ENCODE data around the gene FBXO21.
"Not testable (repeated sequence)": the region's sequence is repeated elsewhere in the genome, so short reads cannot be mapped to it uniquely, and the experiment has no call there.

Gene FBXO21

DNA sequence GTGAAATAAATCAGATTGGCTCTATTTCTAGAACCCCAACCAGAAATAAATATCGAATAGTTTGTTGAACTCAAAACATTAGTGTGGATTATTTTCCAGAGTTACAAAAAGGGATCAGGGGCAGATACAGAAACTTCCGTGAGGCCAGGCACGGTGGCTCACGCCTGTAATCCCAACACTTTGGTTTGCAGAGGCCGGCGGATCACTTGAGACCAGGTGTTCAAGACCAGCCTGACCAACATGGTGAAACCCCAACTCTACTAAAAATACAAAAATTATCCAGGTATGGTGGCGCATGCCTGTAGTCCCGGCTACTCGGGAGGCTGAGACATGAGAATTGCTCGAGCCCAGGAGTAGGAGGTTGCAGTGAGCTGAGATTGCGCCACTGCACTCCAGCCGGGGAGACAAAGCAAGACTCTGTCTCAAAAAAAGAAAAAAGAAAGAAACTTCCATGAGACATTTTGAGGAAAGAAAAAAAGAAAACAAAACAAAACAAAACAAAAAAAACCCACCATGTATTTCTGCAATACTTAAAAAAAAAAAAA, 2.1 kb downstream of the FBXO21 start:
- no peaks in the 10 kb centered on the region for H3K9me3 ChIP-seq (ENCODE audit: control insufficient read depth in 1 of 2, low read length in 2 of 2)
- no peaks in the 10 kb centered on the region for H3K27me3 ChIP-seq (ENCODE audit: control insufficient read depth in 1 of 2, insufficient read depth in 2 of 2, low read length in 2 of 2)
- peaks cover 8 to 28% of the 10 kb centered on the region in 2 donors for H3K36me3 ChIP-seq (ENCODE audit: control insufficient read depth in 1 of 2, insufficient read depth in 2 of 2, low read length in 2 of 2)
- no peak overlapping the region for H3K4me3 ChIP-seq (ENCODE audit: low read depth in 1 of 2, low read length in 2 of 2)
- no peak overlapping the region for H3K9ac ChIP-seq (ENCODE audit: low read depth in 1 of 2, low read length in 2 of 2)
- peaks cover 14% of the 10 kb centered on the region in 2 donors for H3K4me1 ChIP-seq (ENCODE audit: control insufficient read depth in 1 of 2, insufficient read depth in 2 of 2, low read length in 2 of 2)
- peak overlapping the region; percentile 44 for H3K27ac ChIP-seq (ENCODE audit: low read depth, low read length)

DNA sequence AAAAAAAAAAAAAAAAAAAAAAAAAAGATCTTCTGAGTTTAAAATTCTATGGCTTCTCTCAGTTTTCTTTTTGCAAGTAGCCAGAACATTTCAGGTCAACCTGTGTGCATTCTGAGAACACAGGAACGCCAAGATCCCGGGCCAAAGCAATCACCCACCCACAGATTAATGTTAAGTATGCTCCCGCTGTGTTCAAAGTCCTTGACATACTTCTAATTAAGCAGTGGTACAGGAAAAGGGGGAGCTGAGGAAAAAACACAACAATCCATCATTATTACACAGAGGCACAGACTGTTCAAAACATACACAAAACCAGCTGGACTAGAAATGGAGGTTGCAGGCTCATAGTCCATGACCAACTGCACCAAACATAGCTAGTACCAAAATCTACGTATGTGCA, 2.8 kb downstream of the FBXO21 start:
- Histone ChIP-seq H3K27me3 (ENCODE audit: control insufficient read depth in 1 of 2, insufficient read depth in 2 of 2, low read length in 2 of 2) (no peaks in the 10 kb centered on the region), H3K9ac (ENCODE audit: low read depth in 1 of 2, low read length in 2 of 2) (no peak overlapping the region), H3K36me3 (ENCODE audit: control insufficient read depth in 1 of 2, insufficient read depth in 2 of 2, low read length in 2 of 2) (peaks cover 8 to 33% of the 10 kb centered on the region in 2 donors), H3K4me1 (ENCODE audit: control insufficient read depth in 1 of 2, insufficient read depth in 2 of 2, low read length in 2 of 2) (peaks cover 14% of the 10 kb centered on the region in 2 donors), H3K27ac (ENCODE audit: low read depth, low read length) (no peak overlapping the region), H3K9me3 (ENCODE audit: control insufficient read depth in 1 of 2, low read length in 2 of 2) (no peaks in the 10 kb centered on the region), H3K4me3 (ENCODE audit: low read depth in 1 of 2, low read length in 2 of 2) (no peak overlapping the region)

DNA sequence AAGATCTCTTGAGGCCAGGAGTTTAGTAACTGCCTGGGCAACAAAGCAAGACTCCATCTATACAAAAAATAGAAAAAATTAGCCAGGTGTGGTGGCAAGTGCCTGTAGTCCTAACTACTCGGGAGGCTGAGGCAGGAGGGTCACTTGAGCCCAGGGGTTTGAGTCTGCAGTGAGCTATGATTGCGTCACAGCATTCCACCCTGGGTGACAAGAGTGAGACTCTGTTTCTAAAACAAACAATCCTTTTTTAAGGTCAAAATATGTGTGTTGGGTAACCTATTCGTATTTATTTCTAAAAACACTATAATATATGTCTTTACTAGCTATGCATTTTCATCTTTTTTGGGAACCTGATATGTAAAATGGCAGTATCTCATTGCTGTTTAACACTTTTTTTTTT, 7.4 kb downstream of the FBXO21 start:
- no peak overlapping the region for H3K9ac ChIP-seq (ENCODE audit: low read depth in 1 of 2, low read length in 2 of 2)
- no peaks in the 10 kb centered on the region for H3K27me3 ChIP-seq (ENCODE audit: control insufficient read depth in 1 of 2, insufficient read depth in 2 of 2, low read length in 2 of 2)
- H3K4me3 ChIP-seq (ENCODE audit: low read depth in 1 of 2, low read length in 2 of 2), result no peak overlapping the region
- H3K9me3 ChIP-seq (ENCODE audit: control insufficient read depth in 1 of 2, low read length in 2 of 2), result no peaks in the 10 kb centered on the region
- peaks cover 19 to 67% of the 10 kb centered on the region in 2 donors for H3K36me3 ChIP-seq (ENCODE audit: control insufficient read depth in 1 of 2, insufficient read depth in 2 of 2, low read length in 2 of 2)
- no peak overlapping the region for H3K27ac ChIP-seq (ENCODE audit: low read depth, low read length)
- H3K4me1 ChIP-seq (ENCODE audit: control insufficient read depth in 1 of 2, insufficient read depth in 2 of 2, low read length in 2 of 2), result peaks cover 0 to 4% of the 10 kb centered on the region in 2 donors

DNA sequence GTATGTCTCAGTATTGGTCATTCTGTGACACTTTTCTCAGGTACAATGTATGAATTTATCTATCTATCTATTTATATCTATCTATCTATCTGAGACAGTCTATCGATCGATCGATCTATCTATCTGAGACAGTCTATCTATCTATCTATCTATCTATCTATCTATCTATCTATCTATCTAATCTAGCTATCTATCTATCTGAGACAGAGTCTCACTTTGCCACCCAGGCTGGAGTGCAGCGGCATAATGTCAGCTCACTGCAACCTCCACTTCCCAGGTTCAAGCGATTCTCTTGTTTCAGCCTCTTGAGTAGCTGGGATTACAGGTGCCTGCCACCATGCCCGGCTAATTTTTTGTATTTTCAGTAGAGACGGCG, 8.8 kb downstream of the FBXO21 start:
- peaks cover 23 to 76% of the 10 kb centered on the region in 2 donors for H3K36me3 ChIP-seq (ENCODE audit: control insufficient read depth in 1 of 2, insufficient read depth in 2 of 2, low read length in 2 of 2)
- H3K27ac ChIP-seq (ENCODE audit: low read depth, low read length); H3K4me3 ChIP-seq (ENCODE audit: low read depth in 1 of 2, low read length in 2 of 2); H3K9ac ChIP-seq (ENCODE audit: low read depth in 1 of 2, low read length in 2 of 2); H3K9me3 ChIP-seq (ENCODE audit: control insufficient read depth in 1 of 2, low read length in 2 of 2); H3K4me1 ChIP-seq (ENCODE audit: control insufficient read depth in 1 of 2, insufficient read depth in 2 of 2, low read length in 2 of 2); H3K27me3 ChIP-seq (ENCODE audit: control insufficient read depth in 1 of 2, insufficient read depth in 2 of 2, low read length in 2 of 2): not testable (repeated sequence)

DNA sequence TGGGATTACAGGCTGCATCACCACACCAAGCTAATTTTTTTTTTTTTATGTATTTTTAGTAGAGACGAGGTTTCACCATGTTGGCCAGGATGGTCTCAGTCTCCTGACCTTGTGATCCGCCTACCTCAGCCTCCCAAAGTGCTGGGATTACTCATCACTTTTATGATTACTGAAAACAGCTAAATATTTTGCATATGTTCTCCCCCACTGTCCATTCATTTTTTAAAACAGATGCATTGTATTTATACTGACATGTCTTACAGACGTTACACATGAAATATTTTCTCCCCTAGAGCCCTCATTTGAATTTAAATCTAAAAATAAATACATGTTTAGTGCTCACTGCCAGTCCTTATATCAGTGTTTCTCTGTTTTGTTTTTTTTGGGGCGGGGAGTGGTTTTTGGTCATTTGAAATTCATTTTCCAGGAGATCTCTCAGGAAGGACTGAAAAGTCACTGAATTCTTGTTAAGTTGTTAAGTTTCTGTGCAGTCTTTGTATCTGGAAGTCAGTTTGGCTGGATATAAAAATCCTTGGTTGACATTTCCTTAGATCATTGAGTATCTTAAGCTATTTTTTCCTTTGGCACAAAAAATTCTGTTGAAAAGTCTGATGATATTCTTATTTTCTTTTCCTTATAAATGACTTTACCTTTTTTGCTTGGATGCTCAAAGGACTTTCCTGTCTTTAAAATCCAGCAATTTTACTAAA, 9.4 kb downstream of the FBXO21 start:
- Histone ChIP-seq H3K36me3 (ENCODE audit: control insufficient read depth in 1 of 2, insufficient read depth in 2 of 2, low read length in 2 of 2) (peaks cover 23 to 76% of the 10 kb centered on the region in 2 donors), H3K4me1 (ENCODE audit: control insufficient read depth in 1 of 2, insufficient read depth in 2 of 2, low read length in 2 of 2) (no peaks in the 10 kb centered on the region), H3K9ac (ENCODE audit: low read depth in 1 of 2, low read length in 2 of 2) (no peak overlapping the region), H3K4me3 (ENCODE audit: low read depth in 1 of 2, low read length in 2 of 2) (no peak overlapping the region), H3K9me3 (ENCODE audit: control insufficient read depth in 1 of 2, low read length in 2 of 2) (no peaks in the 10 kb centered on the region), H3K27ac (ENCODE audit: low read depth, low read length) (no peak overlapping the region), H3K27me3 (ENCODE audit: control insufficient read depth in 1 of 2, insufficient read depth in 2 of 2, low read length in 2 of 2) (no peaks in the 10 kb centered on the region)

DNA sequence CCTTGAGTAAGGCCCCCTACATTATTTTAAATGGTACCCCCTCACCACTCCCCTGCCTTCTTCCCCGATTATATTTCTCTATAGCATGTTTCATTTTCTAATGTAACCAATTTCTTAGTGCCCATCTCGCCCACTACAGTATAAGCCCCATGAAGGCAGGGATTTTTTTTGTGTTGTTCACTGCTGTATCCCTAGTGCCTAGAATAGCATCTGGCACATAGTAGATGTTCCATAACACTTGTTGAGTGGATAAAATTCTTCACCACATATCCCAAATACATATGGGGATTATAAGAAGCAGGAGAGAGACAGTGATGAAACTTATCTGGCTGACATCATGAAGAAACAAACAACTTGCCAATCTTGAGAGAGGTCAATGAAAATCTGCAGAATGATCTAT, 11.5 kb downstream of the FBXO21 start:
- Histone ChIP-seq H3K36me3 (ENCODE audit: control insufficient read depth in 1 of 2, insufficient read depth in 2 of 2, low read length in 2 of 2) (peaks cover 25 to 77% of the 10 kb centered on the region in 2 donors), H3K9me3 (ENCODE audit: control insufficient read depth in 1 of 2, low read length in 2 of 2) (no peaks in the 10 kb centered on the region), H3K4me3 (ENCODE audit: low read depth in 1 of 2, low read length in 2 of 2) (no peak overlapping the region), H3K27ac (ENCODE audit: low read depth, low read length) (no peak overlapping the region), H3K4me1 (ENCODE audit: control insufficient read depth in 1 of 2, insufficient read depth in 2 of 2, low read length in 2 of 2) (no peaks in the 10 kb centered on the region), H3K27me3 (ENCODE audit: control insufficient read depth in 1 of 2, insufficient read depth in 2 of 2, low read length in 2 of 2) (no peaks in the 10 kb centered on the region), H3K9ac (ENCODE audit: low read depth in 1 of 2, low read length in 2 of 2) (no peak overlapping the region)

DNA sequence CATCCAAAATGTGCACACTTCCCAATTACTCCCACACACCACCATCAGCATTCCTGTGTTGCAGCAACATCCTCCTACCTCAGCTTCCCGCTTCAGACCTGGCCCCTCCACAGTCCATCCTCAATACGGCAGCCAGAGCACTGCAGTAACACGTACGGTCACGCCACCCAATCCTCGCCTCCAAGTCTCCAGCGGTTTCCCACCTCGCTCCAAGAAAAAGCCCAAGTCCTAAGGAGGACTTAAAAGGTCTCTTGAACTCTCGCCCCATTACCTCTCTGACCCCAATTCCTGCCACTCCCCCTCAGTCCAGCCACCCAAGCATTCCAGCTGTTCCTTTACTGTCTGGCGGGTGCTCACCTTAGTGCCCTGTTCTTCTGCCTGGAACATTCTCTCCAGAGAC, 12.0 kb downstream of the FBXO21 start:
- no peak overlapping the region for H3K4me3 ChIP-seq (ENCODE audit: low read depth in 1 of 2, low read length in 2 of 2)
- no peaks in the 10 kb centered on the region for H3K9me3 ChIP-seq (ENCODE audit: control insufficient read depth in 1 of 2, low read length in 2 of 2)
- H3K27ac ChIP-seq (ENCODE audit: low read depth, low read length), result no peak overlapping the region
- H3K27me3 ChIP-seq (ENCODE audit: control insufficient read depth in 1 of 2, insufficient read depth in 2 of 2, low read length in 2 of 2), result no peaks in the 10 kb centered on the region
- H3K4me1 ChIP-seq (ENCODE audit: control insufficient read depth in 1 of 2, insufficient read depth in 2 of 2, low read length in 2 of 2), result no peaks in the 10 kb centered on the region
- no peak overlapping the region for H3K9ac ChIP-seq (ENCODE audit: low read depth in 1 of 2, low read length in 2 of 2)
- peaks cover 26 to 78% of the 10 kb centered on the region in 2 donors for H3K36me3 ChIP-seq (ENCODE audit: control insufficient read depth in 1 of 2, insufficient read depth in 2 of 2, low read length in 2 of 2)

DNA sequence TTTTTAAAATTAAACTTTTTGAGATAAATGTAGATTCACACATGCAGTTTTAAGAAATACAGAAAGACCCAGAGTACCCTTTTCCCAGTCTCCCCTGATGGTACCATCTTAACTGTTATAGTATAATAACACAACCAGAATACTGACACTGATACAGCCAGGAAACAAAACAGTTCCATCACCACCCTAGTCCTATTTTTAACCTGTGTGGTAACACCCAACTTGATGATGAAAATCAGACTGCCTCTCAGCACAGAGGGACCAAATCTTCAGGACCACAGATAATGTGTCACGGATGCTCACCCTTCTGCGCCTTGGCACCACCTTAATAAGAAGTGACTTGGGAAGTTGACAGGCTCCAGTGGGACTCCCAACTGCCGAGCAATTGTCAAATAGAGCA, 18.1 kb downstream of the FBXO21 start:
- no peak overlapping the region for H3K27ac ChIP-seq (ENCODE audit: low read depth, low read length)
- H3K27me3 ChIP-seq (ENCODE audit: control insufficient read depth in 1 of 2, insufficient read depth in 2 of 2, low read length in 2 of 2), result no peaks in the 10 kb centered on the region
- no peaks in the 10 kb centered on the region for H3K9me3 ChIP-seq (ENCODE audit: control insufficient read depth in 1 of 2, low read length in 2 of 2)
- no peak overlapping the region for H3K4me3 ChIP-seq (ENCODE audit: low read depth in 1 of 2, low read length in 2 of 2)
- H3K9ac ChIP-seq (ENCODE audit: low read depth in 1 of 2, low read length in 2 of 2), result no peak overlapping the region
- no peaks in the 10 kb centered on the region for H3K4me1 ChIP-seq (ENCODE audit: control insufficient read depth in 1 of 2, insufficient read depth in 2 of 2, low read length in 2 of 2)
- peaks cover 33 to 78% of the 10 kb centered on the region in 2 donors for H3K36me3 ChIP-seq (ENCODE audit: control insufficient read depth in 1 of 2, insufficient read depth in 2 of 2, low read length in 2 of 2)

DNA sequence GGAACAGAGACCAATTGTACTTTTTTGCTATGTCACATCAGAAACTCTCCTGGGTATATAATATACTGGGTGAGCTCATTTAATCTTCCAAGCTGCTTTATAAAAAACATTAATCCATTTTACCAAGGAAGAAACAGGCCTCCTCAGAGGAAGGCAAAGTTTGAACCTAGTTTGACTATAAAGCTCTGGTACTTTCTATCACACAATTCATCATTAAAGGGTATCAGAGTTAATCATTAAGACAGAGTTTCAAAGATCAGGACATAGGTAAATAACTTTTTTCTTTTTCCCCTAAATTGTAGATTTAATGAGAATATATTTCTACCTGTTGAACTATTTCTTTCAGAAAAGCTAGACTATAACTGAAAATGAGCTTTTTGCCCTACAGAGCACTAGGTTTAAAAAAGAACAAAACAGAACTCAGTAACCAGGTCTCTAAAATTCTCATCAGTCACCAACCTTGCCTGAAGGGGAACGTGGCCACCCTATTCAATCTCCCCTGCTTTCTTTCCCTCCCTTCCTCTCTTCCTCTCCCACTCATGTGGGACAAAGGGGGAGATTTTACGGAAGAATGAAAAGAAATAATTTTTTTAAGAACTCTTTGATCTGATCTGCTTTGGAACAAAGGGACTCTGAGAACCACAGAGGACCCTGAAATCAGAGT, 18.6 kb downstream of the FBXO21 start:
- no peaks in the 10 kb centered on the region for H3K9me3 ChIP-seq (ENCODE audit: control insufficient read depth in 1 of 2, low read length in 2 of 2)
- H3K9ac ChIP-seq (ENCODE audit: low read depth in 1 of 2, low read length in 2 of 2), result no peak overlapping the region
- H3K27me3 ChIP-seq (ENCODE audit: control insufficient read depth in 1 of 2, insufficient read depth in 2 of 2, low read length in 2 of 2), result no peaks in the 10 kb centered on the region
- H3K4me1 ChIP-seq (ENCODE audit: control insufficient read depth in 1 of 2, insufficient read depth in 2 of 2, low read length in 2 of 2), result no peaks in the 10 kb centered on the region
- H3K4me3 ChIP-seq (ENCODE audit: low read depth in 1 of 2, low read length in 2 of 2), result no peak overlapping the region
- H3K27ac ChIP-seq (ENCODE audit: low read depth, low read length), result no peak overlapping the region
- peaks cover 35 to 79% of the 10 kb centered on the region in 2 donors for H3K36me3 ChIP-seq (ENCODE audit: control insufficient read depth in 1 of 2, insufficient read depth in 2 of 2, low read length in 2 of 2)

DNA sequence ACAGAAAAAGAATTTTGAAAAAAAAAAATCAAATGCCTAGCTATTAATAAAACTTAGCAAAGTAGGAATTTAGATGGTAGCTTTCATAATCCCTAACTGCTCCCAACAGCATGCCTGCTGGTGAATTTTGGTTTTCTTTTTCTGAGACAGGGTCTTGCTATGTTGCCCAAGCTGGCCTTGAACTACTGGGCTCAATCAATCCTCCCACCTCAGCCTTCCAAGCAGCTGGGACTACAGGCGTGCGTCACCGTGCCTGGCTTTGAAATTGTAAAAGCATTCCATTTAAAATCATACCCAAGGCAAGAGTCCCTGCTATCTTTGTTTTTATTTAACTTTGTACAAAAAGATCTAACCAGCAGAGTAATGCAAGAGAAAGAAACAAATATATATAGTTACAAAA, 20.7 kb downstream of the FBXO21 start:
- no peaks in the 10 kb centered on the region for H3K4me1 ChIP-seq (ENCODE audit: control insufficient read depth in 1 of 2, insufficient read depth in 2 of 2, low read length in 2 of 2)
- H3K27ac ChIP-seq (ENCODE audit: low read depth, low read length), result no peak overlapping the region
- H3K9me3 ChIP-seq (ENCODE audit: control insufficient read depth in 1 of 2, low read length in 2 of 2), result no peaks in the 10 kb centered on the region
- no peaks in the 10 kb centered on the region for H3K27me3 ChIP-seq (ENCODE audit: control insufficient read depth in 1 of 2, insufficient read depth in 2 of 2, low read length in 2 of 2)
- H3K4me3 ChIP-seq (ENCODE audit: low read depth in 1 of 2, low read length in 2 of 2), result no peak overlapping the region
- peaks cover 33 to 81% of the 10 kb centered on the region in 2 donors for H3K36me3 ChIP-seq (ENCODE audit: control insufficient read depth in 1 of 2, insufficient read depth in 2 of 2, low read length in 2 of 2)
- no peak overlapping the region for H3K9ac ChIP-seq (ENCODE audit: low read depth in 1 of 2, low read length in 2 of 2)
